Endodermal cell (in vitro differentiated cells): ENCODE results near the gene SALL2. TPM values are rescaled to one million over a fixed set of nuclear protein-coding genes. Genes with fewer than 3 reads are reported as not detected.

ENCODE experiments used
- DNase-seq: peaks from one replicate; pipeline ENCODE4 v3.0.0-alpha.2; 2017
- H3K27ac ChIP-seq: 2 replicates; pipeline ENCODE4 v1.5.1; 2013; ENCODE audit warnings: mild to moderate bottlenecking, low read depth, low read length, moderate library complexity
- H3K27me3 ChIP-seq: 2 replicates; pipeline ENCODE4 v1.6.1; 2013; ENCODE audit warnings: mild to moderate bottlenecking, low read length, moderate library complexity; ENCODE audit not compliant: insufficient read depth, control insufficient read depth, poor library complexity, severe bottlenecking
- H3K36me3 ChIP-seq: 2 replicates; pipeline ENCODE4 v1.7.0; 2013; ENCODE audit warnings: mild to moderate bottlenecking, low read length, moderate library complexity; ENCODE audit not compliant: control insufficient read depth, insufficient read depth
- H3K4me1 ChIP-seq: one replicate; pipeline ENCODE4 v1.7.0; 2013; ENCODE audit warnings: low read length; ENCODE audit not compliant: control insufficient read depth, insufficient read depth
- H3K4me3 ChIP-seq: 2 replicates; pipeline ENCODE4 v1.5.1; 2013; ENCODE audit warnings: mild to moderate bottlenecking, low read length, moderate library complexity
- H3K9ac ChIP-seq: 2 replicates; pipeline ENCODE4 v1.6.1; 2013; ENCODE audit warnings: mild to moderate bottlenecking, low read length, moderate library complexity; ENCODE audit not compliant: poor library complexity, severe bottlenecking; ENCODE audit errors: extremely low read depth
- H3K9me3 ChIP-seq: 2 replicates; pipeline ENCODE4 v1.6.1; 2013; ENCODE audit warnings: mild to moderate bottlenecking, low read length, moderate library complexity; ENCODE audit not compliant: control insufficient read depth
- H3K27ac Mint-ChIP-seq: 2 replicates; pipeline ENCODE4 v1.8.0; 2020; ENCODE audit warnings: mixed read lengths
- H3K27me3 Mint-ChIP-seq: 2 replicates; pipeline ENCODE4 v1.8.0; 2021; ENCODE audit warnings: mild to moderate bottlenecking, mixed read lengths; ENCODE audit not compliant: insufficient read depth
- H3K36me3 Mint-ChIP-seq: 2 replicates; pipeline ENCODE4 v1.8.0; 2020; ENCODE audit warnings: low read depth, mixed read lengths
- H3K4me1 Mint-ChIP-seq: 2 replicates; pipeline ENCODE4 v1.8.0; 2020; ENCODE audit warnings: mixed read lengths
- H3K4me3 Mint-ChIP-seq: 2 replicates; pipeline ENCODE4 v1.8.0; 2020; ENCODE audit warnings: mild to moderate bottlenecking, moderate library complexity, mixed read lengths
- H3K9me3 Mint-ChIP-seq: 2 replicates; pipeline ENCODE4 v1.8.0; 2020; ENCODE audit warnings: mild to moderate bottlenecking, mixed read lengths
- WGBS, 2 experiments: methylation state at CpG; one replicate each; pipeline versions ENCODE4 v1.1.5 to v1.1.7; 2013; ENCODE audit warnings: missing lambda C conversion rate in 2 of 2, mixed read lengths in 1 of 2; ENCODE audit not compliant: insufficient coverage in 1 of 2, insufficient read length in 1 of 2; 5-methylcytosine and 5-hydroxymethylcytosine counted together
- total RNA-seq, 2 donors: library from RNA; stranded (reverse); fragmentation: NEBNext Ultra II Directional in 1 of 2; extraction: Animal tissue kit (Norgen Biotek cat#: 25700) in 1 of 2; gene quantifications; 2 replicates in 1 of 2; 3 replicates in 1 of 2; pipeline ENCODE4 v1.2.1, GENCODE V29; 2021
- TF ChIP-seq, protein P1 (sequence below): fragments of 200-600 bp; sonication (generic); conservative IDR thresholded peaks from 2 replicates; pipeline ENCODE4 v1.5.0; 2021; ENCODE audit warnings: antibody characterized with exemption, mild to moderate bottlenecking

SALL2 gene
- total RNA-seq, 2 donors from 2014 or later: 78.6 to 120 TPM

DNA sequence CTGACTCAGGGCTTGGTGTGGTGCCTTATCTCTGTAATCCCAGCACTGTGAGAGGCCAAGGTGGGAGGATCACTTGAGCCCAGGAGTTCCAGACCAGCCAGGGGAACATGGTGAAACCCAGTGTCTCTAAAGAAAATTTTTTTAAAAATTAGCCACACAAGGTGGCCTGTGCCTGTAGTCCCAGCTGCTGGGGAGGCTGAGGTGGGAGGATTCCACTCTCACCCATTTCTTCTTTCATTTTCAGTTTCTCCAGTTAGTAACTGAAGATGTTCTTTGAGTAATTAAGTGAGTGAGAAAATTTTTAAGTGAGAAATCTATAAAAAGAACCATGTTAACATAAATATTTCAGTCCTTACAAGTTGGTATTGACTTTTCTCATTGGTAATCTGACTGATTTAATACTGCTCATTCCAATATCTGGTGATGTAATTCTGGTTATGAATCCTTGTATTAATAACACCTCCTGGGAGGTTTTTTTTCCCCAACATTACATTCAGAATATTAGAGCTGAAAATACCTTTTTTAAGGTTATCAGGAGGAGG lies 21.1 kb downstream of the SALL2 start:
- H3K27me3 Mint-ChIP-seq: no peaks in the 10 kb centered on the region
- no peaks in the 10 kb centered on the region for H3K9me3 Mint-ChIP-seq
- DNase-seq: no peak
- peaks cover 64% of the 10 kb centered on the region for H3K36me3 Mint-ChIP-seq
- H3K36me3 ChIP-seq: peaks cover 77% of the 10 kb centered on the region
- H3K4me3 Mint-ChIP-seq: no peak overlapping the region
- H3K9me3 ChIP-seq: peaks cover 5% of the 10 kb centered on the region
- no peak overlapping the region for H3K9ac ChIP-seq
- no peak overlapping the region for H3K4me3 ChIP-seq
- no peak overlapping the region for H3K27ac Mint-ChIP-seq
- no peak overlapping the region for H3K27ac ChIP-seq
- no peaks in the 10 kb centered on the region for H3K27me3 ChIP-seq
- H3K4me1 ChIP-seq: no peaks in the 10 kb centered on the region
- H3K4me1 Mint-ChIP-seq: peaks cover 10% of the 10 kb centered on the region
- TF ChIP-seq, protein P1, sequence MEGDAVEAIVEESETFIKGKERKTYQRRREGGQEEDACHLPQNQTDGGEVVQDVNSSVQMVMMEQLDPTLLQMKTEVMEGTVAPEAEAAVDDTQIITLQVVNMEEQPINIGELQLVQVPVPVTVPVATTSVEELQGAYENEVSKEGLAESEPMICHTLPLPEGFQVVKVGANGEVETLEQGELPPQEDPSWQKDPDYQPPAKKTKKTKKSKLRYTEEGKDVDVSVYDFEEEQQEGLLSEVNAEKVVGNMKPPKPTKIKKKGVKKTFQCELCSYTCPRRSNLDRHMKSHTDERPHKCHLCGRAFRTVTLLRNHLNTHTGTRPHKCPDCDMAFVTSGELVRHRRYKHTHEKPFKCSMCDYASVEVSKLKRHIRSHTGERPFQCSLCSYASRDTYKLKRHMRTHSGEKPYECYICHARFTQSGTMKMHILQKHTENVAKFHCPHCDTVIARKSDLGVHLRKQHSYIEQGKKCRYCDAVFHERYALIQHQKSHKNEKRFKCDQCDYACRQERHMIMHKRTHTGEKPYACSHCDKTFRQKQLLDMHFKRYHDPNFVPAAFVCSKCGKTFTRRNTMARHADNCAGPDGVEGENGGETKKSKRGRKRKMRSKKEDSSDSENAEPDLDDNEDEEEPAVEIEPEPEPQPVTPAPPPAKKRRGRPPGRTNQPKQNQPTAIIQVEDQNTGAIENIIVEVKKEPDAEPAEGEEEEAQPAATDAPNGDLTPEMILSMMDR: no peak

DNA sequence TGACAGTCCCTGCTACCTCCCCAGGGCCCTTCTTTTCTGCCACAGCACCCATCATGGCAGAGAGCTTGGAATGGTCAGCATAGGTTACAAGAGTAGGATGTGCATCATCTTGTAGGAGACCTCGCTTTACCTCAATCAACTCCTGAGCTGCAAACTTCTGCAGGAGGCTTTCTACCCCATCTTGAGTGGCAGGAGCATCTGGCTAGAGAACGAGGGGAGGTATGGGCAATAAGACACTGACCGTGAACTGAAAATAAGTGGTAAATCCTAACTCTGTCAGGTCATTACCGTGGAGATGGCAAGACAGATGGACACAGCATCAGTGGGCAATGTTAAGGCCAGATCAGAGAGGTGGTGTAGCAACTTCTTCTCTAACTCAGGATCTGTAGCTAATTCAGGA lies 22.8 kb downstream of the SALL2 start:
- Histone ChIP-seq H3K4me3 (no peak overlapping the region), H3K27ac (no peak overlapping the region), H3K9me3 (peaks cover 5% of the 10 kb centered on the region), H3K36me3 (peaks cover 85% of the 10 kb centered on the region), H3K27me3 (no peaks in the 10 kb centered on the region), H3K4me1 (peaks cover 9% of the 10 kb centered on the region), H3K9ac (no peak overlapping the region)
- Mint-ChIP-seq H3K9me3 (no peaks in the 10 kb centered on the region), H3K4me3 (no peak overlapping the region), H3K4me1 (peaks cover 18% of the 10 kb centered on the region), H3K36me3 (peaks cover 67% of the 10 kb centered on the region), H3K27me3 (no peaks in the 10 kb centered on the region), H3K27ac (no peak overlapping the region)
- 91 to 96% methylated on average over 3 of the region's 4 CpGs for WGBS, 2 experiments
- DNase-seq: no peak
- TF ChIP-seq, protein P1: no peak

DNA sequence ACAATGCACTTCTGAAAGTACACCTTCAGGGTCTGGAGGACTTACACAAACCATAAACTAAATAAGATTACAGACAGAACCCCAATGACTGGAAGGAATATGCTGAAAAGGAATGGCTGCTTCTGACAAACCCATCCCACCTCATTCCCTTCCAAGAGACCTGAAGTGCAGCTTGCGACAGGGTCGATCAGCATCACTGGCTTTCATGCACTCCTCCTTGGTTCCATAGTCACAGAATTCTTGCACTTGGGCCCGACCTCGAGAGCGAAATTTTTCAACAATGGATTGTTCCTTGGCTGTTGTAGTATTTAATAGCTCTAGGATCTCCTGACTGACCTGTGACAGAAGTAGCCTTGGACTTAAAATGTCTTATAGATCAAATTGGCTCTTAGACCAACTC lies 24.6 kb downstream of the SALL2 start:
- Histone ChIP-seq H3K9me3 (no peaks in the 10 kb centered on the region), H3K36me3 (peaks cover 89% of the 10 kb centered on the region), H3K9ac (no peak overlapping the region), H3K4me1 (peaks cover 9% of the 10 kb centered on the region), H3K4me3 (no peak overlapping the region), H3K27me3 (no peaks in the 10 kb centered on the region), H3K27ac (no peak overlapping the region)
- TF ChIP-seq, protein P1: no peak
- Mint-ChIP-seq H3K36me3 (peaks cover 68% of the 10 kb centered on the region), H3K4me1 (peaks cover 21% of the 10 kb centered on the region), H3K9me3 (no peaks in the 10 kb centered on the region), H3K27ac (no peak overlapping the region), H3K27me3 (no peaks in the 10 kb centered on the region), H3K4me3 (no peak overlapping the region)
- 91% methylated on average over 5 of the region's 5 CpGs for WGBS, 2 experiments
- DNase-seq: no peak
